ENCODE results near the gene EDAR. TPM values are rescaled to one million over a fixed set of nuclear protein-coding genes. Genes with fewer than 3 reads are reported as not detected.

EDAR gene
- polyA plus RNA-seq, 2 of the 4 experiments (the other 2 are of a cell fraction), result 0.05 to 0.26 TPM

- POLR2A ChIA-PET, result interaction anchor here (1.0 kb wide), 1 partner anchor 10 kb away, joined by 3 read pairs; no protein-coding TSS in a partner anchor
- FAIRE-seq (no peak), ATAC-seq (peak; percentile 41 to 74; a peak in 5 of 6 replicates), DNase-seq (ENCODE audit: low read depth in 1 of 2, low spot score in 1 of 2) (peak in 1 of 2 experiments; percentile 57)
- no peak for TF ChIP-seq MYC (IDR thresholded peaks at IDR 0.05; ENCODE audit: borderline replicate concordance, low read length)
- peak; percentile 30 to 61; a peak in 1 of 5 replicates for TF ChIP-seq JUN (IDR thresholded peaks at IDR 0.05)
- TF ChIP-seq GATA3 (IDR thresholded peaks at IDR 0.05; ENCODE audit: borderline replicate concordance), result peak; percentile 80
- TF ChIP-seq EP300 (IDR thresholded peaks at IDR 0.05), result peak in 1 of 2 experiments; percentile 44; a peak in 1 of 5 replicates
- no peak for TF ChIP-seq ZNF302 (CRISPR knock-in tag; IDR thresholded peaks at IDR 0.05)
- no peak for TF ChIP-seq MAFK (IDR thresholded peaks at IDR 0.05; ENCODE audit: partially characterized antibody)
- peak; percentile 75 to 80 for TF ChIP-seq CEBPB (IDR thresholded peaks at IDR 0.05)
- no peak for TF ChIP-seq HOXB5 (CRISPR knock-in tag; IDR thresholded peaks at IDR 0.05)
- no peak for TF ChIP-seq TFCP2L1 (CRISPR knock-in tag; IDR thresholded peaks at IDR 0.05)
- TF ChIP-seq JUNB (IDR thresholded peaks at IDR 0.05), result no peak
- TF ChIP-seq BCL3 (IDR thresholded peaks at IDR 0.05), result 0 out of 3 replicates have a peak, but pooled peaks have one; percentile 45
- Histone ChIP-seq H3K4me2 (peak overlapping the region; percentile 58), H3K4me1 (peaks cover 38% of the 10 kb centered on the region), H3K9me3 (no peaks in the 10 kb centered on the region), H3K27ac (peak overlapping the region in 1 of 2 experiments; percentile 48; a peak in 1 of 6 replicates), H3K4me3 (no peak overlapping the region)
- CTCF ChIA-PET, result interaction anchor here (0.9 kb wide), 1 partner anchor 19 kb away, joined by 3 read pairs; no protein-coding TSS in a partner anchor
- WGBS (ENCODE audit: missing lambda C conversion rate), result 3% methylated on average over 4 of the region's 4 CpGs
These were observed 6.8 kb downstream of the EDAR start for GRCh38 chr2:108982259-108982679.

- TF ChIP-seq NPAS2 (CRISPR knock-in tag; IDR thresholded peaks at IDR 0.05; ENCODE audit: borderline replicate concordance) (no peak), HDAC2 (IDR thresholded peaks at IDR 0.05) (no peak), EHMT2 (IDR thresholded peaks at IDR 0.05; ENCODE audit: low read depth) (no peak), PHF8 (IDR thresholded peaks at IDR 0.05; ENCODE audit: borderline replicate concordance, low read depth) (no peak), SREBF2 (IDR thresholded peaks at IDR 0.05) (no peak), EHF (CRISPR knock-in tag; IDR thresholded peaks at IDR 0.05) (no peak), REST (IDR thresholded peaks at IDR 0.05) (no peak), MAFK (IDR thresholded peaks at IDR 0.05; ENCODE audit: partially characterized antibody) (no peak), CHD4 (IDR thresholded peaks at IDR 0.05; ENCODE audit: borderline replicate concordance) (no peak), HOXA7 (CRISPR knock-in tag; IDR thresholded peaks at IDR 0.05) (no peak)
These were observed 7.2 kb downstream of the EDAR start for GRCh38 chr2:108981846-108982245.

More at GRCh38 chr2:108981846-108982245, 7.2 kb downstream of the EDAR start:
- ChIA-PET POLR2A (interaction anchor here (1.0 kb wide), 1 partner anchor 10 kb away, joined by 3 read pairs; no protein-coding TSS in a partner anchor), CTCF (interaction anchor here (1.3 kb wide), 1 partner anchor 10 kb away, joined by 9 read pairs; no protein-coding TSS in a partner anchor)
- H3K9me3 ChIP-seq, result no peaks in the 10 kb centered on the region
- peak overlapping the region in 1 of 2 experiments; percentile 48; a peak in 1 of 6 replicates for H3K27ac ChIP-seq
- WGBS (ENCODE audit: missing lambda C conversion rate), result 68% methylated on average over 7 of the region's 7 CpGs
- peak overlapping the region; percentile 58 for H3K4me2 ChIP-seq
- FAIRE-seq (no peak), DNase-seq (ENCODE audit: low read depth in 1 of 2, low spot score in 1 of 2) (no peak), ATAC-seq (peak; percentile 11 to 15; a peak in 1 of 6 replicates)
- peaks cover 38% of the 10 kb centered on the region for H3K4me1 ChIP-seq
- H3K4me3 ChIP-seq, result no peak overlapping the region
